ENCODE measurements around the gene AAK1. TPM values are rescaled to one million over a fixed set of nuclear protein-coding genes. Genes with fewer than 3 reads are reported as not detected.

AAK1 gene
- total RNA-seq, 1 donor from 2014 or later: 45.5 TPM

DNA sequence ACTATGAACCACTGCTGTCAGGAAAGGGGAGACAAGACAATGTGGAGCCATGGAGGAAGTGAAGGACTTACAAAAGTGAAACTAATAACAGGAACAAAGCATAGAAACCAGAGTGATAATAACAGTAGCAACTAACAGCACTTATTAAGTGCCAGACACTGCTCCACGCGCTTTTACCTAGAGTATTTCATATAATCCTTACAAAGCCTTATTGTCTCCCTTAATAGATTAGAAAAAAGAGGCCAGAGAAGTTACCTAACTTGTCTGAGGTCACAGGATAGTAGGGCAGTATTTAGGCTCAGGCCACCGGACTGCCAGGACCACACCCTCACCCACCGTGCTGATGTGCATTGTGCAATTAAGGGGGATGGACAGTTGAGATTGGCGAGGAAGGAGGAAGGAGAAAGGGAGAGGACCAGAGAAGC is 107.7 kb downstream of the AAK1 start:
- peaks cover 54% of the 10 kb centered on the region for H3K36me3 Mint-ChIP-seq
- DNase-seq (ENCODE audit: extremely low spot score, unreplicated experiment): no peak
- H3K27me3 Mint-ChIP-seq: no peaks in the 10 kb centered on the region
- TF ChIP-seq, protein P1, sequence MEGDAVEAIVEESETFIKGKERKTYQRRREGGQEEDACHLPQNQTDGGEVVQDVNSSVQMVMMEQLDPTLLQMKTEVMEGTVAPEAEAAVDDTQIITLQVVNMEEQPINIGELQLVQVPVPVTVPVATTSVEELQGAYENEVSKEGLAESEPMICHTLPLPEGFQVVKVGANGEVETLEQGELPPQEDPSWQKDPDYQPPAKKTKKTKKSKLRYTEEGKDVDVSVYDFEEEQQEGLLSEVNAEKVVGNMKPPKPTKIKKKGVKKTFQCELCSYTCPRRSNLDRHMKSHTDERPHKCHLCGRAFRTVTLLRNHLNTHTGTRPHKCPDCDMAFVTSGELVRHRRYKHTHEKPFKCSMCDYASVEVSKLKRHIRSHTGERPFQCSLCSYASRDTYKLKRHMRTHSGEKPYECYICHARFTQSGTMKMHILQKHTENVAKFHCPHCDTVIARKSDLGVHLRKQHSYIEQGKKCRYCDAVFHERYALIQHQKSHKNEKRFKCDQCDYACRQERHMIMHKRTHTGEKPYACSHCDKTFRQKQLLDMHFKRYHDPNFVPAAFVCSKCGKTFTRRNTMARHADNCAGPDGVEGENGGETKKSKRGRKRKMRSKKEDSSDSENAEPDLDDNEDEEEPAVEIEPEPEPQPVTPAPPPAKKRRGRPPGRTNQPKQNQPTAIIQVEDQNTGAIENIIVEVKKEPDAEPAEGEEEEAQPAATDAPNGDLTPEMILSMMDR (conservative IDR thresholded peaks at IDR 0.05): no peak
- no peak overlapping the region for H3K4me3 Mint-ChIP-seq
- peaks cover 4% of the 10 kb centered on the region for H3K4me1 Mint-ChIP-seq (ENCODE audit: unreplicated experiment)
- H3K27ac Mint-ChIP-seq: no peak overlapping the region
- peaks cover 4% of the 10 kb centered on the region for H3K9me3 Mint-ChIP-seq

DNA sequence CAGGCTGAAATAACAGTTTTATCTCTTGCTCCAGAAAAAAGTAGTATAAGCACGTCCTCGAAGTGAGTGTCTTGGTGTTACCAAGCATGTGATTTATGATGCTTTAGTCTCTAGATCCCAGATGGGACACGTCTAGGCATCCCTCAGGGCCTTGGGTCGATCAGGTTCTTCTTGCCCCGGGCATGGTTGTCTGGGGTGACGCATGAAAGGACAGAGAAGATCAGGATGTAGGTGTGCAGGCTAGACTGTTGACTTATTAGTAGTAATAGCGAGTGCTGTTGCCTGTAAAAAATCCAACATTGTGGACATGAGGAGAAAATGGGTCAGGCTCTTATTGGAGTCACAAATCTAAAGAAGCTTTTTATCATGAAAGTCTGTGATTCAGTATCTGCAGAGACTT is 112.4 kb downstream of the AAK1 start:
- no peak for DNase-seq (ENCODE audit: extremely low spot score, unreplicated experiment)
- H3K4me1 Mint-ChIP-seq (ENCODE audit: unreplicated experiment): no peaks in the 10 kb centered on the region
- H3K36me3 Mint-ChIP-seq: peaks cover 53% of the 10 kb centered on the region
- no peaks in the 10 kb centered on the region for H3K27me3 Mint-ChIP-seq
- TF ChIP-seq, protein P1 (conservative IDR thresholded peaks at IDR 0.05): no peak
- H3K9me3 Mint-ChIP-seq: peaks cover 4% of the 10 kb centered on the region
- H3K27ac Mint-ChIP-seq: no peak overlapping the region
- no peak overlapping the region for H3K4me3 Mint-ChIP-seq

- Mint-ChIP-seq H3K27me3 (no peaks in the 10 kb centered on the region), H3K36me3 (peaks cover 49% of the 10 kb centered on the region), H3K4me3 (no peak overlapping the region), H3K4me1 (ENCODE audit: unreplicated experiment) (no peaks in the 10 kb centered on the region), H3K9me3 (peaks cover 4% of the 10 kb centered on the region), H3K27ac (no peak overlapping the region)
- TF ChIP-seq, protein P1 (conservative IDR thresholded peaks at IDR 0.05): no peak
- no peak for DNase-seq (ENCODE audit: extremely low spot score, unreplicated experiment)
Observed at GRCh38 chr2:69529480-69529879, 114.1 kb downstream of the AAK1 start.

DNA sequence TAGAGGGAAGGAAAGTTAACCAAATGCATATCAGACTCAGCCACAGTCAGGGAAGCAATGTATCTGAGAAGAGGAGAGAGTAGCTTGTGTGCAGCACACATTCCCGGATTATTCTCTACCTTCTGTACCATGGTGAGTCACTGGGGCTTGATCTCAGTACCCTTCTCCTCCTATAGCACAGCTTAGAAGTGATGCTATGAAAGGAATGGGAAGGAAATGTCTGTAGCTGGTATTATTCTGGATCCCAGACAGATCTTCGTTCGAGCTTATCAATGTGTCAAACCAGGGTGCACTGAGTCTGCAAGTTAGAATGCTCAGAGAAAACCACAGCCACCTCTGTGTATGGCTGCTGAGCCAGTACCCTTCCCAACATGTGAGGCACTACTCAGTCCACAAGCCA is 118.3 kb downstream of the AAK1 start:
- Mint-ChIP-seq H3K36me3 (peaks cover 37% of the 10 kb centered on the region), H3K27ac (no peak overlapping the region), H3K4me3 (no peak overlapping the region), H3K27me3 (no peaks in the 10 kb centered on the region), H3K9me3 (no peaks in the 10 kb centered on the region), H3K4me1 (ENCODE audit: unreplicated experiment) (no peaks in the 10 kb centered on the region)
- no peak for DNase-seq (ENCODE audit: extremely low spot score, unreplicated experiment)
- TF ChIP-seq, protein P1 (conservative IDR thresholded peaks at IDR 0.05): no peak

GRCh38 chr2:69524799-69525198 is 118.7 kb downstream of the AAK1 start:
- no peak for DNase-seq (ENCODE audit: extremely low spot score, unreplicated experiment)
- Mint-ChIP-seq H3K9me3 (no peaks in the 10 kb centered on the region), H3K27me3 (no peaks in the 10 kb centered on the region), H3K4me1 (ENCODE audit: unreplicated experiment) (no peaks in the 10 kb centered on the region), H3K36me3 (peaks cover 37% of the 10 kb centered on the region), H3K27ac (no peak overlapping the region), H3K4me3 (no peak overlapping the region)
- TF ChIP-seq, protein P1 (conservative IDR thresholded peaks at IDR 0.05): no peak

GRCh38 chr2:69521747-69522146 is 121.8 kb downstream of the AAK1 start:
- peaks cover 42% of the 10 kb centered on the region for H3K36me3 Mint-ChIP-seq
- no peaks in the 10 kb centered on the region for H3K27me3 Mint-ChIP-seq
- DNase-seq (ENCODE audit: extremely low spot score, unreplicated experiment): no peak
- H3K9me3 Mint-ChIP-seq: no peaks in the 10 kb centered on the region
- no peak overlapping the region for H3K27ac Mint-ChIP-seq
- no peaks in the 10 kb centered on the region for H3K4me1 Mint-ChIP-seq (ENCODE audit: unreplicated experiment)
- H3K4me3 Mint-ChIP-seq: no peak overlapping the region
- TF ChIP-seq, protein P1 (conservative IDR thresholded peaks at IDR 0.05): no peak
